NCI-H146 (cell line): ENCODE measurements around the gene GPC2.

Experiments used
- DNase-seq: peaks from one replicate; lab custom pipeline; 2025; lab: John Stamatoyannopoulos, UW

The GPC2 gene

DNA sequence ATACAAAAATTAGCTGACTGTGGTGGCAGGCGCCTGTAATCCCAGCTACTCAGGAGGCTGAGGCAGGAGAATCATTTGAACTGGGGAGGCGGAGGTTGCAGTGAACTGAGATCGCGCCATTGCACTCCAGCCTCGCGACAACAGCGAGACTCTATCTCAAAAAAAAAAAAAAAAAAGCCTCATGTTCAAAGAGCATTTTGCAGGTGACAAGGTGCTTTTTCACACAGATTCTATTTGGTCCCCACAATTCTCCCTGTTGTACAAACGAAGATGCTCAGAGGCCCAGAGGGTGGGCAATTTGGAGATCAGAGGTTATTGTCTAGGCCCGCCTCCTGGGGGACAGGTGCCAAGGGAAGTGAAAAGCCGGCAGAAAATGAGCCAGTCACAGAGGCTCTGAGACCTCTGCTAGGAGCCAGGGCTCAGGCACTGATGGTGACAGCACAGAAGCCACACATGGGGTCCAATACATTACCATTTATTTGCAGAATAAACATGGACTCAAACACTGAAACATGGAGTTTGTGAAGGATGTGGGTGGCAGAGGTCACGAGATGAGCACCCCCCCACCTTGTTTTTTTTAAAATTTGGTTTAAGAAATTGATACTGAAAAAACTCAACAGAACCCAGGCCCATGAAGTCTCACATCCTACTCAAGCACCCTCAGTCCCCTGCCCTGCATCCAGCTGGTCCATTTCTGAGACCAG, 7.9 kb downstream of the GPC2 start:
- peak; percentile 75 for DNase-seq

DNA sequence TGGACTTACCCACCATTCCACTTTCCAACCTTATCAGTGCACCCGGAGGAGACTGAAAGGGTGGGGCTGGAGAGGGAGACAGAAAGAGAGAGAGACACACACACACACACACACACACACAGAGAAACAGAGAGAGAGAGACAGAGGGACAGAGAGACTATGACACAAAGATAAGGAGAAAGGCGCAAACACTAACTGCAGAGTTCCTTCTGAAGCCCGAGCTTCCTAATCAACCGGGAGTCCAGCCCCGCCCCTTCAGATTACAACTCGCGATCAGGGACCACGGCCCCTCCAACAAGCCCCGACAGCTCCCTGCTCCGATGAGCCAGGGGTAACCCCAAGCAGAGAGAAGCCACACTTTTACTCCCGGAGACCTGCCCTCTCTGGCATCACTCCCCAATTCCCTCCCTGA, 9.3 kb downstream of the GPC2 start:
- peak; percentile 31 for DNase-seq

DNA sequence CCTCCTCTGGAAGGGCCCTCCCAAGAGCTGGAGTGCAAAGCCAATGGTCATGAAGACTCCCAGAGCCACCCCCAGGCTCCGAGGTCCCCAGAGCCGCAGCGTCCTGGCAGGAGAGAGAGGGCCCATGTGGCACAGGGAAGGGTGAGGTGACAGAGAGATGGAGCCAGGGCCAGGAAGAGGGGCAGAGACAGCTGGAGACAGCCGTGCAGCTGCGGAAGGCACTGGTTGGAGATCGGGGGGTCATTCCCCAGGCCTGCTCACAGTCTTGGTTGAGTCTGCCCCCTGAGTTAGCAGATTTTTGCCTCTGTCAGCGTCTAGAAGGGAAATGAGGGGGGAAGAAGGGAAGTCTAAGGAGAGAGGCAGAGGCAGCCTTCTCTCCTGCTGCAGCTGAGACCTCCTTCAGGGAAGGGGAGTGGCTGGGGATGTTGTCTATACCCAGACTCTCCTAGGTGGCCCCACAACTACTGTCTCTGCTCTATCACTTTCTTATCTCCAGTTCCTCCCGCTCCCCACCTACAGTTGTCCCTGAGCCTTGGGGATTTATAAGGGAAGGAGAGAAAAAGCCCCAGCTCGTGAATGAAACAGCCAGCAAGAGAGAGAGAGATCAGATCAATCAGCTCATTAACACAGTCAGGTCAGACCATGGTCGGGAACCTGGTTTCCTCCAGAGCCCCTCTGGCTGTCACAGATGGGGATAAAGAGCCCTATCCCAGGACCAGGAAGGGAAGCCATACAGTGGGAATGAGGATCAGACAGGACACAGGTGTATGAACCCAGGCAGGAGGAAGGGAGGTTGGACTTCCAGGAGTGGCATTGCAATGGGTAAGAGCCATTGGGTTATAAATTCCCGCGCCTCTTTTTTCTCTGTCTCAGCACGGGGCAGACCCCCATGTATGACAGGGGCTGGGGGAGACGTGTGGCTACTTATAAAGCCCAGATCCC, 9.9 kb downstream of the GPC2 start:
- DNase-seq = no peak

DNA sequence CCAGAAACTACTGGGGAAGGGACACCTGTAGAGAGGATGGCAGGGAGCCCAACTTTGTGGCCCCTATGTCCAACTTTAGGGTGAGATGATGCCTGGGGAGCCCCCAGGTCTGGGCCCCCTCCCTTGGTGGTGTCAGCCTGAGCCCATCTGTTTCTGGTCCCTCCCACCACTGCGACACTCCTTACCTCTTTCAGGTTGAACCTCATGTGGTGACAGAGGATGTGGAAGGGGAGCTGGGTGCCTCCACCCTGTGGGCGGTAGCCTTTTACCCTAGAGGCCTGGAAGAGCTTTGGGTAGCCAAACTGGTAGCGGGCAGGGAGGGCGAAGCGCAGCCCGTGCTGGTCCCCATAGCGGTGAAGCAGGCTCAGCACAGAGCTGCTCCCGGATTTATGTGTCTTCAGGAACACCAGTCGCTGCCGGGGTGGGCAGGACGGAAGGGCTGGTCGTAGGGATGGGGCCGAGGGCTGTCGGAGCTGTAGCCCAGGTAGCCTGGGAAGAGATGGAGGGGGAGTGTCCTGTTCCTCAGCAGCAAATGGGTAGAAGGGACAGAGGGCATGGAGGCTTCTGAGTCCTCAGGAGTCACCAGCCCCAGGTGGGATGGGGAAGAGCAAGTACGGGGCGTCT, 10.8 kb downstream of the GPC2 start:
- no peak for DNase-seq

DNA sequence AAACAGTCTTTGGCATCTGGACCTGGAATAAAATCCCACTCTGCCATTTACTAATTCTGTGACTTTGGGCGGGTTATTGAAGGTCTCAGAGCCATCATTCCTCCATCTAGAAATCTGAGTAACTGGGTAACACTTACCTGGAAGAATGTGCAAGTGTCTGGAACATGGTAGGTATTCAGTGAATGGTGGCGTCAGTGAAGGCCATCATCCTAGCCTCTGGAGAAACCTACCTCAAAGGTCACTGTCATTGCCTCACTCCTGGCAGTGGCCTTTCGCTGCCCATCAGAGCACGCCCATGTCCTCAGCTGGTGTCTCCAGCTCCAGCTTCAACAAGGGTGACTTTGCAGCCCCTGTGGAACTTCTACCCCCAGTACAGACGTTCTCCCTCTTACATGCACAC, 13.3 kb downstream of the GPC2 start:
- no peak for DNase-seq

DNA sequence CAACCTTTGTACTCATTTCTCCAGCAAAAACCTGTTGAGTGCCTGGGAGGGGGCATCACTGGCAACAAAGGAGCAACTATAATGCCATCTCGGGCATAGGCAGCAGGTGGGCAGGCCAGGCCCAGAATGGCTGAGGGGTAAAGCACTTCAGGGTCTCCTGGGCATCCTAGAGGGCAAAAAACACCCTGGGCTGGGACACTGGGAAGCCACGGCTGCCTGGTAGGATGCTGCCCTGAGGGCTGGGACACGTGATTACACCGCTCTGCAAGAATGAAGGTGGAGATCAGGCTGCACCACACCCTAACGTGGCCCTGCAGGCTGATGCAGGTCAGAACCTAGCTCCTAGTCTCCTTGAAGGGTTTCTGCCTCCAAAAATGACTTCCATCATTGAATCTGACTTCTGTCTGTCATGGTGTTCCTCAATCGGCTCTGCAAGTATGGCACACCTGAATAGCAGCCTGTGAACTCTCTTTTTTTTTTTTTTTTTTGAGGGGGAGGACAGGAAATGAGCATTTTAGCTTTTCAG, 14.1 kb downstream of the GPC2 start:
- DNase-seq = peak; percentile 27

DNA sequence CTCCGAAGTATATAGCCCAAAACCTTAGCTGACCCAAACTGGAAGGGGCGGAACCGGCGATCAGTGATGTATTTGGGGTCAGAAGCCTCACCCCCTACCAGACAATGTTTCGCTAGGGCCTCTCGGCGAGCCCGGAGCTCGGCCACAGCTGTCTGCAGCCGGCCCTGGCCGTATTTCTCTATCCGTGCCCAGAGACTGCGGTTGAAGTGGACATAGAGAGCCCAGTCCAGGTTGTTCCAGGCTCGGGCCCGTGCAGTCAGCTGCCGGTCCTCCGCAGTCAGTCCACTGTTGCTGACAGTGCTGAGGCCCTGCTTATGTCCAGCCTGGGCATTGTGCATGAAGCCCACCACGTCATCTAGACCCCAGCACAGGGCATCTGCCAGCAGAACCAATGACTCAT, 17.1 kb downstream of the GPC2 start:
- no peak for DNase-seq

DNA sequence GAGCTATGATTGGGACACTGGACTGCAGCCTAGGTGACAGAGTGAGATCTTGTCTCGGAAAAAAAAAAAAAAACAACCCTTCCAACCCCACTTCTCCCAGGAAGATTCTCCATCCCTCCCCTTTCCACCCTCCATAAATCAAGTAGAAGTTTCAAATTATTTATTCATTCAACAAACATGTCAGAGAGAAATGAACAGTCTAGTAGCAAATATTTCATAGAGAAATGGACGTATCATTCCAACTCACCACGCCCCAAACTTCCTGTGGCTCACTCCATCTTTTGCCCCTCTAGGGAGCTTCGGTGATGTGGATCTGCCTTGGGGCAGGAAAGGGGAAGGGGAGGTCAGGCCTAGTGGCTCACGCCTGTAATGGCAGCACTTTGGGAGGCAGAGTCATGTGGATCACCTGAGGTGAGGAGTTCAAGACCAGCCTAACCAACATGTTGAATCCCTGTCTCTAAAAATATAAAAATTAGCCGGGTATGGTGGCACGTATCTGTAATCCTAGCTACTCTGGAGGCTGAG, 18.0 kb downstream of the GPC2 start:
- peak; percentile 21 for DNase-seq

DNA sequence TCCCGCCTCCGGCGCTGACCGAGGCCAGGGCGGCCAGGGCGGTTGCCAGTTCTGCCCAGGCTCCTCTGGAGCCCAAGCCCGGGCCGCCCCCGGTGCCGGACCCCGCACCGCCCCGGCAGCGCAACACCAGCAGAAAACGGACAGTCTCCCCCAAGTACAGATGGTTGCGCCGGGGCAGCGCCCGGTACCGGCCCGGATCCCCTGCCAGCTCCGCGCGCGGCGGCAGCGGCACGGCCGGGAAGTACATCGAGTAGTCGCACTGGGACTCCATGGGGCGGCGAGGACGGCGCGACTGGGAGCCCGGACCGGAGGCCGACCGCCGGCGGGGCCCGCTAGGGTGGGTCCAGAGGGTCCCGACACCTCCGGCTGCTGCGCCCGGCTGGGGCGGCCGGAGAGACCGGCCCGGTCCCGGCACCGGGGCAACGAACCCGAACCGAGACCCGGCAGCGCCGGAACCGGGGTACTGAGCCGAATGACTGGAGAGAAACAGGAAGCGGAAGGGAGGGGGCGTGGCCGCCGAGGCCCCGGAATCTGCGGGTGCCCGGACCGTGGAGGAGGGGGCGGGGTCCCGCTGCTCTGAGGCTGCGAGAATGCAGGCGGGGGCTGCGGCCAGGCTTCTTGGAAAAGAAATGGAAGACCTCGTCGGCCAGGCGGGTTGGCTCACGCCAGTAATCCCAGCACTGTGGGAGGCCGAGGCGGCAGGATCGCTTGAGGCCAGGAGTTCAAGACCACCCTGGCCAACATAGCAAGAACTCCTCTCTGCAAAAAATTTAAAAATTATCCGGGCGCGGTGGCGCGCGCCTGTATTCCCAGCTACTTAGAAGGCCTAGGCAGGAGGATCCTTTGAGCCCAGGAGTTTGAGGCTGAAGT, 18.7 kb downstream of the GPC2 start, which contains the start of gene TRAPPC14:
Gene TRAPPC14, minus strand, starts transcription at position 495 of the 870 bp plus-strand sequence. Its CDS starts 224 bp downstream, at position 271.
- DNase-seq = peak; percentile 88

DNA sequence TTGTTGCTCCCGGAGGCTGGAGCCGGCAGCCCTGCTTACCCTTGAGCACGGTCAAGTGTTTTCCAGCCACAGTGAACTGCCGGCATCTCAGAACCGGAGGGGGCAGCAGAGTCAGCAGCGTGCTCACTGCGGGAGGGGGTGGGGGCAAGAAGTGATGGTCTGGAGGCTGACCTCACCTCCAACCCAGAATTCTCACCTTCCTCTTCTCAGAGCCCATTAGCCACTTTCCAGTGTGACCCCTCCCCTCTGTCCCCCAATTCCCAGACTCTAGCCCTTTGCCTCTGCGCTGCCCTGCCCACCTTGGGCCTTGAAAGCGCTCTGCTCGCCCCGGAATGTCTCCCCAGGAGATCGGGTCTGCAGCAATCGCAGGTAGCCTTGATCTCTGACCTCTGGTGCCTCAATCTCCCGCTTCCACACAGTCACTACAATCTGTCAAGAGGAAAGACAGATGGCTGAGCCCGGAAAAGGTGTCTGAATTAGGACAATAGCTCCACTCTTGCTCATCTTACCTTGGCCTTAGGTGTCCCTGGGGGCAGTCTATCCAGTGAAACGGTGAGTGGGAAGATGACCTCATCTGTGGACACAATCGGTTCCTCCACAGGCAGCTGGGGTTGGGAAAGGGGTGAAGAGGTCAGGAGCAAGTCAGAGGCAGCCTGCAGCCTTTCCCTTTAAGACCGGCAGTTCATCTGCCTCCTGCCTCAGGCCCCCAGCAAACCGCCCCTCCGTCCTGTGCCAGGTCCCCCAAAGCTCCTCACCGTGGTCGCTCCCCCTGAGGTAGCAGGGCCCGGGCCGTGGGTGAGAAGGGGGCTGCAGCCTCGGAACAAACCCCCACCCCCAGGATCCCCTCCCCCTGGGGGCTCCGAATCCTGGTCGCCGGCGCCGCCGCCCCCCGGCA, 19.6 kb downstream of the GPC2 start:
- DNase-seq = peak; percentile 40

DNA sequence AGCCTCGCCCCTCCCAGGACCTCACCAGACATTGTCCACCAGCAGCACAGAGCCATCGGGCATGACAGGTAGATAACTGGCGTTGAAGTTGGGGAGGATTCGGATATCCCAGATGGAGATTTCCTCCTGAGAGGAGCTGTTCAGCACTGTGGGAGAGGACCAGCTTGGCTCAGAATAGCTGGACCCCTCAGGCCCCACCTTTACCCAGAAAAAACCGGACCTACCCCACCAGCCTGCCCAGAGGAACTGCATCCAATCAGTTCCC, 20.2 kb downstream of the GPC2 start:
- no peak for DNase-seq

DNA sequence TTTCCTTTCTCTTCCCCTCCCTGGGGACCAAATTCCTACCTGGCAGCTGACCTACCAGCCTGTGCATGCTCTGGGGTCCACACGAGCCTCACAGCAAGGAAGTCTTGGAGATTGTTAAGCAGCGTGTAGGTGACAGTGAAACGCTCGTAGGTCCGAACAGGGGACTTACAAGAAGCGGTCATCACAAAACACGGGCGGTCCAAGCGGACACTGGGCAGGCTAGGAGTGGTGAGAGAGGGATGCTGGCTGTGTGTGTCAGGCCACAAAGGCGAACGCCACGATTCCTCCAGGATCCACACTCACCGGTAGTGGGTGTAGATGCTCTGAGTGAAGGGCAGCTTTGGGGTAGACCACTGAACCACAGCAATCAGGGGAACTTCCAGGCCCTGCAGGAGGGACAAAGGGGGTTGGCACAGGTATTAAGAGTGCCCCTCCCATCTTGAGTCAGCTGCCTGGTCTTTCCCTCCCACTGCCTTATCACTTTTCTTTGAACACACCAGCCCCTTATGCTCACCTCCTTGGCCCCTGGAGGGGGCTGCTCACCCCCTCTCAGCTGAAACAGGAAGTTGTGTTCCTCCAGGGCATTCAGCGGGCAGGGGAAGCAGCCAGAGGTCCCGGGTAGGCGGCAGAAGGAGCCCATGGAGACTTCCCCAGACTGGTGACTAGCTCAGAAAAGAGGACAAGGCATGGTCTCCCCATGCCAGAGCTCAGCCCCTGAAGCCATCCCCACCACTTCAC, 20.7 kb downstream of the GPC2 start:
- DNase-seq = no peak

DNA sequence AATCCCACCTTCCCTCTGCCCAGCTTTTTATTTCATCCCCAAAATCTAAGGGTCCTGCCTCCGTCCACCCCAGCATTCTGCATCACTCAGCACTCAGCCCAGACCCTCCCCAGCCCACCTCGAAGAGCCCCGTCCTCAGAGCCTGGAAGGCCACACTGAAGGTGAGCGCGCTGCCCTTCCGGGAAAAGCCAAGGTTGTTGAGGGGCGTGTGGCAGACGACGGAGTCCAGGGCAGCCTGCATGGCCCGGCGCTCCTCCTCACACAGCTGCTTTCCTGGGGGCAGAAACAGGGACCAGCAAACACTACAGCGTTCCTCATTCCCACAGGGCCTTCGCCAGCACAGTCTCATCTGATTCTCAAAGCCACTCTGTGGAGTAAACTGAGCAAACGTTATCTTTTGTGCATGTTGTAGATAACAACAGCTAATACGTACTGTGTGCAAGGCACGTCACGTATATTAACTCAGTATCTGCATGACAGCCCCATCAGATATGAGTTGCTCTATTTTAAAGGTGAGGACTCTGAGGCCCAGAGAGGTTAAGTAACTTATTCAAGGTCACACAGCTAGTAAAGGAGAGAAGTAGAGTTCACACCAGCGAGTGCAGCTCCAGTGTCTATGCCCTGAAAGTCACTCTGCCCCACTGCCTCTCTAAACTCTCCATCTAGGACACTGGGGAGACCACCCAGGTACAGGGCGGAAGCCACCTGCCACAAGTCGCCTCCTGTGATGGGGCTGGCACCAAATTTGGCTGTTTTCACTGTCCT, 21.4 kb downstream of the GPC2 start:
- no peak for DNase-seq

DNA sequence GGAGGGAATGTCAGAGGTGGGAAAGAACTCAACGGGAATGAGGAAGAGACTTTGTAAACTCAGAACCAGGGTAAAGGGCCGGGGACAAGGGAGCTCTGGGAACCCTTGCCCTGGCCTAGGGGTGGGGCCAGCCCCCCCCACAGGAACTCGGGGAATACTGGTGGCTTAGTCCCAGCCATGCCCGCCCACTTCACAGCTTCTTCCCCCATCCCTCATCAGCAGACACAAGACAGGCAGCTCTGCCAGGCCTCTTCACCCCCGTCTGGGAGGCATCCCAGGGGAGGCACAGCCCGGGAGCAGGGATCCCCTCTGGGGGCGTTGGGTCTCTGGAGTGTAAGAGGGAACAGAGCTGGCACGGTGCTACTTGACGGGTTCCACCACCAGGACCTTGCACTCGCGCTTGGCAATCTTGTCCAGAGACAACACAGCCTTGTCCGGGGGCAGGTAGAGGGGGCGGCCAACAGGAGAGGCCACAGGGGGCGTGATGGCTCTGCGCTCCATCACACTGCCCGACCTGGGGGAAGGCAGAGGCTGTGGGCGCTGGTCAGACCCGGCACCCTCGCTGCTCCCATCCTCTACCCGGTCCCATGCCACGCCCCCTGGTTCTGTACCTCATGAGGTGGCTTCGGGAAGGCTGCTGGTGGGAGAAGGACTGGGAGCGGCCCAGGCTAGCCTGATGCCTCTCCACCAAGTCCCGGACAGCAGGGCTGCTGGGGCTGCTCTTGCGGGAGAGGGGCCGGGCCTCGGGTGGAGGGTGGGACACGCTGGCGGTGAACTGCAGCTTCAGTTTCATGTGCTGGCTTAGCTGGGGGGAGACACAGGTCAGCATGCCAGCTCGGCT, 22.3 kb downstream of the GPC2 start:
- no peak for DNase-seq

DNA sequence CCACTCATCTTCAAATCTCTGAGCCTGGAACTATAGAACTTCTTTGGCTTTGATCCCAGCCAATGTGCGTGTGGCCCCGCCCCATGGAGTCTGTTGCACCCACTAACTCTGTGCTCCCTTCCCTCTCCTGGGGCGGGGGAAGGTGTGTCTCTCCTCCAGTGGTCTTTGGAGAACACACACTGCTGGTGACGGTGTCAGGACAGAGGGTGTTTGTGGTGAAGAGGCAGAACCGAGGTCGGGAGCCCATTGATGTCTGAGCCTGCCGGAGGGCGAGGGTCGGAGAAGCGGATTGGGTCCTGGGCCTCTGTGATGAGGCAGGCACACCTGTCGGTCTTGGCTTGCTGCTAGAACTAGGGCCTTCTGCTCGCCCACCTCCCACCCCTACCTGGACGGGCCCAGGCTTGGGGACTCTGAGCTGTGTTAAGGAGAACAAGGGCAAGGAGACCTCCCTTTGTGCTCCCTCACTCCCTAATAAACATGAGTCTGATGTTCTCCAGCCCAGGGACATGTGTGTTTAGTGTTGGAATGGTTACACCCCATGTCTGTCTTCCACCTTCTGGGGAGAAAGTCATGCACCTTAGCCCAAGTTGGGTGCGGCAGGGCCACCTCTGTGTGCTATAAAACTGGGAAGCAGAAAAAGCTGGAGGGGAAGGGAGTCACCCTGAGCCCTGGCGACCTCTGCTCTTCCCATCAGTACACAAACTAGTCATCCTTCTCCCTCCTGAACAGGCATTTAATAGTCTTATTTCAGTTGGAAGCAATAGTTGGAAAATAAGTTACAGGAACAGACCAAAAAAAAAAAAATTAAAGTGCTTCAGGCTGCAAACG, 23.3 kb downstream of the GPC2 start:
- DNase-seq = no peak

DNA sequence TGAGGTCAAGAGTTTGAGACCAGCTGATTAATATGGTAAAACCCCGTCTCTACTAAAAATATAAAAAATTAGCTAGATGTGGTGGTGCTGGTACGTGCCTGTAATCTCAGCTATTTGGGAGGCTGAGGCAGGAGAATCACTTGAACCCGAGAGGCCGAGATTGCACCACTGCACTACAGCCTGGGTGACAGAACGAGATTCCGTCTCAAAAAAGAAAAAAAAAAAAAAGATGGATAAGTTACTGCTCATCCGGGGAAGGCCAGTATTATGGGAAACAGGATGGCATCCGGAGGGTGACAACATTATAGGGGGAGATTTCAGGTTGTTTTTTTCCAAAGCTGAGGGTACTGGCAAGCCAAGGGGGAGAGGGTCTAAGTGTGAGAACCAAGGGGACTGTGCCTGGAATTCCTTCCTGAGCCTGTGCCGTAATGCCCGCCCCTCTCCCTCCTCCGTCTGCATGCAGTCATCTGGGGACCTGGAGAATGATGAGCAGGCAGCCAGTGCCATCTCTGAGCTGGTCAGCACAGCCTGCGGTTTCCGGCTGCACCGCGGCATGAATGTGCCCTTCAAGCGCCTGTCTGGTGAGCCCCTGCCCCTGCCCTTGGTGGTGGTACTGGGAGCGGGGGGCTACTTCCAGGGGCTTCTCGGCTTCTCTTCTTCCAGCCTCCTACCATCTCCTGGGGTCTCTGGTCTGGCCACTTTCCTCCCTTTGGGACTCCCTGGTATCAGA, 24.1 kb downstream of the GPC2 start:
- no peak for DNase-seq
